Measurements from ENCODE around the gene MYH4. TPM values are rescaled to one million over a fixed set of nuclear protein-coding genes. Genes with fewer than 3 reads are reported as not detected.
A peak's percentile ranks its signal among the peaks of the same experiment; 100 is the strongest.

The MYH4 gene
- total RNA-seq (under 1 TPM in 1 of 4 donors, not detected in 3; 0.03 TPM), polyA plus RNA-seq (not detected)
- long read RNA-seq, donor 1 = 0 reads
- long read RNA-seq, donor 2 = 0 reads
- long read RNA-seq, donor 3 = 0 reads
- long read RNA-seq, donor 4 = 0 reads

DNA sequence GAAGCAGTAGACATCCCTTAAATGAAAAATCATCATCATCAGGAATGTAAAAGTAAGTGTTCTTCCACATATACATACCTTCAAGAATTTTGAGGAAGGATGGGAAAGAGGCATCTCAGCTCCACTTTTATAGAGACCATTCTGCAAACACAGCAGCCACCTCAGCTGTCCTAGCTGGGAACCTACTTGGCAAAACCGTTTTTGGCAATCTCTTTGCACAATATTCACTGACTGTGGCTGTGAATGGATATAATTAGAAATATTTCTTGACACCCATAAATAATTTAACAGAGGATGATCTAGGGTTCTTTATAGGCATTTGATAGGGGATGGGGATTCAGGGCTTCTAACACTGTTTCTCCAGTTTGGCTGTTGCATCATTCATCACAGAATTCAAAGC is at the start of gene MYH4:
TSS of gene MYH4 (minus strand) at position 101 of the 400 bp plus-strand sequence. CDS start 2,814 bp downstream, outside the sequence.
- intact Hi-C loops (cut with DNase I) = no loop called here
- DNase-seq = no peak
- whole genome bisulfite sequencing = 69% methylated on average over 1 of the region's 1 CpG
- Histone ChIP-seq H3K4me1 (ENCODE audit: control insufficient read depth, insufficient read depth, low read length) (no peaks in the 10 kb centered on the region), H3K4me3 (ENCODE audit: low read length) (no peak within 1 kb of the TSS), H3K27ac (ENCODE audit: low read length) (no peak within 1 kb of the TSS), H3K27me3 (ENCODE audit: control insufficient read depth, insufficient read depth) (no peaks in the 10 kb centered on the region), H3K9me3 (ENCODE audit: control insufficient read depth, low read length) (no peaks in the 10 kb centered on the region)
- ATAC-seq = no peak

DNA sequence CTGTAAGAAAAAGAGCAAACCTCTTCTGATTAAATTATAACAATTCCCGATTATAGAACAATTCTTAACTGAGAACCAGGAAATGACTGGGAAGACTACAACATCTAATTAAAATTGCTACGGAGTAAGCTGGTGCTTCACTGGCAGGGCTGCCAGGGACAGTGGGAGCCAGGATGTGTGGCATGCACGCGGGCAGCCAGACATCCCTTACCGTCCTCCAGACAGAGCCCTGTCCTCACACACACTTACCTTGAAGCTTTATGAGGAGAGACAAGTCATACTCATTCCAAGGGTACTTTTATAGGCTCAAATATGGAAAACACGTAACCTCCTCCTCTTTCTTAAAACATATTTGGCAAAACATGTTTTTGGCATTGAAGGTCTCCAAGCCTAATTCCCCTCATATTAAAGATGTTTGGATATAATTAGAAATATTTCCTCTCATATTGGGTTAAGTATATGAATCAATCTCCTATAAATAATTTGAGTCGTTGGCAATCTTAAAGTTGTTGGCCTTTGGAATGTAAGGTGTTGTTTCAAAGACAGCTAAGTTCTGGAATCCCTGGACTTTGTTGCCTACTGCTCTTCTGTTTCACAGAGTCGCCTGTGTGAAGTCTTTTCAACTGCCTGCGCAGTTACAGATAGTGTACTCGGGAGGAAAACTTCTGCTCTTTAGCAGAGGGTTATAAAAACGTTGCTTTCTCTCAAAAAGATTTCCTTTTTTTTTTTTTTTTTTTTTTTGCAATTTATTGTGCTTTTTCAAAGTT is 49.1 kb upstream of the MYH4 start, which contains the start of gene MYH1:
TSS of gene MYH1 (minus strand) at position 272 of the 767 bp plus-strand sequence. CDS start 1,900 bp downstream, outside the sequence.
- ATAC-seq (no peak), DNase-seq (no peak)
- no peak within 1 kb of the TSS for H3K4me3 ChIP-seq (ENCODE audit: low read length)
- H3K4me1 ChIP-seq (ENCODE audit: control insufficient read depth, insufficient read depth, low read length) = no peaks in the 10 kb centered on the region
- WGBS = 68% methylated on average over 11 of the region's 11 CpGs
- H3K9me3 ChIP-seq (ENCODE audit: control insufficient read depth, low read length) = no peaks in the 10 kb centered on the region
- intact Hi-C loops (cut with DNase I) = no loop called here
- no peak within 1 kb of the TSS for H3K27ac ChIP-seq (ENCODE audit: low read length)
- no peaks in the 10 kb centered on the region for H3K27me3 ChIP-seq (ENCODE audit: control insufficient read depth, insufficient read depth)

DNA sequence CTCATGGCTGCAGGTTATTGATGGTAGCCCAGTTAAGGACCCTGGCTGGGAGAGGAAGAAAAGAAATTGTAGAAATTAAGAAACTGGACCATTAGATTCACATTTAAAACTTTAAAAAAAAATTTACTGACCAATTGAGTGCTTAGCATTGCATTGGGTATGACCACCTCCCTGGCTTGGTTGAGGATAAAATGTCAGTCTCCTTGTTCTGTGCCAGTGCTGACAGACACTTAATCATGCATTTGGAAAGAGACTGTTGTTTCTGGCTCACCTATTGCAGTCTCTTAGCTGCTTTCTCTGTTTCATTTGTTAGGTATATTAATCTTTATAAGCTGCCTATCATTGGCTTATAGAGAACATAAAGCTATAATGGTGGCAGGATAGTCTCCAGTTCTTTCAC is 47.3 kb upstream of the MYH4 start:
- Histone ChIP-seq H3K4me3 (ENCODE audit: low read length) (no peak overlapping the region), H3K9me3 (ENCODE audit: control insufficient read depth, low read length) (no peaks in the 10 kb centered on the region), H3K27ac (ENCODE audit: low read length) (no peak overlapping the region), H3K27me3 (ENCODE audit: control insufficient read depth, insufficient read depth) (no peaks in the 10 kb centered on the region), H3K4me1 (ENCODE audit: control insufficient read depth, insufficient read depth, low read length) (no peaks in the 10 kb centered on the region)
- no peak for ATAC-seq
- no peak for DNase-seq
- intact Hi-C loops (cut with DNase I) = no loop called here

GRCh38 chr17:10516065-10516464 is 46.7 kb upstream of the MYH4 start:
- no peak overlapping the region for H3K4me3 ChIP-seq (ENCODE audit: low read length)
- DNase-seq = no peak

GRCh38 chr17:10513299-10514067 is 44.1 kb upstream of the MYH4 start:
- peak in 1 of 2 donors; percentile 55 for ATAC-seq
- no peak for DNase-seq
- Histone ChIP-seq H3K27me3 (ENCODE audit: control insufficient read depth, insufficient read depth) (no peaks in the 10 kb centered on the region), H3K9me3 (ENCODE audit: control insufficient read depth, low read length) (no peaks in the 10 kb centered on the region), H3K4me3 (ENCODE audit: low read length) (no peak overlapping the region), H3K27ac (ENCODE audit: low read length) (no peak overlapping the region), H3K4me1 (ENCODE audit: control insufficient read depth, insufficient read depth, low read length) (no peaks in the 10 kb centered on the region)
- intact Hi-C loops (cut with DNase I) = no loop called here
- WGBS = 52% methylated on average over 6 of the region's 6 CpGs

More at GRCh38 chr17:10516065-10516464, 46.7 kb upstream of the MYH4 start:
- no peak overlapping the region for H3K27ac ChIP-seq (ENCODE audit: low read length)
- no peak for ATAC-seq
- WGBS = 80% methylated on average over 7 of the region's 7 CpGs
- H3K9me3 ChIP-seq (ENCODE audit: control insufficient read depth, low read length) = no peaks in the 10 kb centered on the region
- H3K4me1 ChIP-seq (ENCODE audit: control insufficient read depth, insufficient read depth, low read length) = no peaks in the 10 kb centered on the region
- H3K27me3 ChIP-seq (ENCODE audit: control insufficient read depth, insufficient read depth) = no peaks in the 10 kb centered on the region
- intact Hi-C loops (cut with DNase I) = no loop called here

DNA sequence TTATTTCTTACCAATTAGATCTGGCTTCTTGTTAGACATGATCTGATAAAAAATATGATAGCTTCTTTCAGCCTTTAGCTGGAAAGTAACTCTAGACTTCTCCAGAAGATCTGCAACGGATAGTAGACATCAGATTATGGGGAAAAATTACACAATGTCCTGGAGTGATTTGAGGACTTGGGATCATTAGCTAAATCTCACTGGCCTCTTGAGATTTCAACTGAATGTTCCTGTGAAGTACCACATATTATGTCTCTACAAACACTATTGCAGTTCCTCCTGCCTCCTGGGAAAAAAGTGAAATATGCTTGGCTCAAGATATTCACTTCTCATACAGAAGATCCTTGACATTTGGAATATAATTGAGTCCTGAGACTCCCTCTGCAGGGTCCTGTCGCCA is 43.5 kb upstream of the MYH4 start:
- no peak for ATAC-seq

DNA sequence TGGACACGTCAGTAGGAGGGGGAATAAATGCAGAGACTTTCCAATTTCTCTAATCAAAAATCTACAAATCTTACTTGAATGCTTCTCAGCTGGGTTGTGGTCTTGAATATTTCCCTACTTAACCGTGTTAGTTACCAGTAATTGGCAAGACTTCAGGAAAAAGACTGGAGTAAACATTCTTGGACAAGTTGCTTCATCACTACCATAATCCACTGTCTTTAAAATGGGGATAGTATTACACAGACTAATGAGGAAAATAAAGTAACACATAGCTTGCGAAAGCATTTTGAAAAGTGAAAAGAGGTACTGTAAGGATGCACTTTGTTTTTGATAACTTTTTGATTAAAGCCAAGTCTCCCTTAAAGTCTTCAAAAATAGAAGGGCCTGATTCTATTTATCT is 30.6 kb upstream of the MYH4 start:
- Histone ChIP-seq H3K4me1 (ENCODE audit: control insufficient read depth, insufficient read depth, low read length) (no peaks in the 10 kb centered on the region), H3K9me3 (ENCODE audit: control insufficient read depth, low read length) (no peaks in the 10 kb centered on the region), H3K4me3 (ENCODE audit: low read length) (no peak overlapping the region), H3K27me3 (ENCODE audit: control insufficient read depth, insufficient read depth) (no peaks in the 10 kb centered on the region), H3K27ac (ENCODE audit: low read length) (no peak overlapping the region)
- ATAC-seq = no peak
- DNase-seq = no peak
- intact Hi-C loops (cut with DNase I) = no loop called here
- 70% methylated on average over 3 of the region's 3 CpGs for WGBS

More for the DNA sequence above, 43.5 kb upstream of the MYH4 start:
- Histone ChIP-seq H3K27me3 (ENCODE audit: control insufficient read depth, insufficient read depth) (no peaks in the 10 kb centered on the region), H3K4me3 (ENCODE audit: low read length) (no peak overlapping the region), H3K4me1 (ENCODE audit: control insufficient read depth, insufficient read depth, low read length) (no peaks in the 10 kb centered on the region), H3K27ac (ENCODE audit: low read length) (no peak overlapping the region), H3K9me3 (ENCODE audit: control insufficient read depth, low read length) (no peaks in the 10 kb centered on the region)
- DNase-seq = no peak
- WGBS = 58% methylated on average over 2 of the region's 2 CpGs
- intact Hi-C loops (cut with DNase I) = no loop called here

DNA sequence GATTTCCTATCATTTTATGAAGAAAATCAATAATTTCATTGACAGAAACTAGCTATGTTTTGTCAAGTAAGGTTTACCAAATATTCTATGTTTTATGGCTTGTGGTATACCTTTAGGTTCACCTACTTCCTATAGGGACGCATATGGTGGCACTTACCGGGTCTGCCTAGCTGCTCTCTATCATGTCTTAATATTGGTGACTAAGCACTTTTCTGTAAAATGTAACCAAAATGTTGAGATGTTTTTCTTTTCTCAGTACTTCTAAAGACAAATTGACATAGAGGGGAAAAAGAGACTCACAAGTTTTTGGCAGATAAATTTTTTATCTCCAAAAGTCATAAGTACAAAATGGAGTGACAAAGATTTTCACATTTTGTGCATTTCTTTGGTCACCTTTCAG is 22.6 kb upstream of the MYH4 start:
- Histone ChIP-seq H3K27me3 (ENCODE audit: control insufficient read depth, insufficient read depth) (no peaks in the 10 kb centered on the region), H3K4me1 (ENCODE audit: control insufficient read depth, insufficient read depth, low read length) (no peaks in the 10 kb centered on the region), H3K4me3 (ENCODE audit: low read length) (no peak overlapping the region), H3K27ac (ENCODE audit: low read length) (no peak overlapping the region), H3K9me3 (ENCODE audit: control insufficient read depth, low read length) (no peaks in the 10 kb centered on the region)
- DNase-seq (no peak), ATAC-seq (no peak)
- intact Hi-C loops (cut with DNase I) = no loop called here
- 89% methylated on average over 2 of the region's 2 CpGs for WGBS

- 54% methylated on average over 1 of the region's 1 CpG for WGBS
- no peak overlapping the region for H3K4me3 ChIP-seq (ENCODE audit: low read length)
- no peaks in the 10 kb centered on the region for H3K27me3 ChIP-seq (ENCODE audit: control insufficient read depth, insufficient read depth)
- intact Hi-C loops (cut with DNase I) = no loop called here
- ATAC-seq (no peak), DNase-seq (no peak)
- no peak overlapping the region for H3K27ac ChIP-seq (ENCODE audit: low read length)
- no peaks in the 10 kb centered on the region for H3K4me1 ChIP-seq (ENCODE audit: control insufficient read depth, insufficient read depth, low read length)
- no peaks in the 10 kb centered on the region for H3K9me3 ChIP-seq (ENCODE audit: control insufficient read depth, low read length)
Measured at GRCh38 chr17:10482252-10482651, 12.9 kb upstream of the MYH4 start.

GRCh38 chr17:10477701-10478100 is 8.3 kb upstream of the MYH4 start:
- no peaks in the 10 kb centered on the region for H3K4me1 ChIP-seq (ENCODE audit: control insufficient read depth, insufficient read depth, low read length)
- no peaks in the 10 kb centered on the region for H3K27me3 ChIP-seq (ENCODE audit: control insufficient read depth, insufficient read depth)
- intact Hi-C loops (cut with DNase I) = no loop called here
- H3K4me3 ChIP-seq (ENCODE audit: low read length) = no peak overlapping the region
- no peak for ATAC-seq
- WGBS = 37% methylated on average over 1 of the region's 1 CpG
- H3K27ac ChIP-seq (ENCODE audit: low read length) = no peak overlapping the region
- H3K9me3 ChIP-seq (ENCODE audit: control insufficient read depth, low read length) = no peaks in the 10 kb centered on the region
- no peak for DNase-seq

DNA sequence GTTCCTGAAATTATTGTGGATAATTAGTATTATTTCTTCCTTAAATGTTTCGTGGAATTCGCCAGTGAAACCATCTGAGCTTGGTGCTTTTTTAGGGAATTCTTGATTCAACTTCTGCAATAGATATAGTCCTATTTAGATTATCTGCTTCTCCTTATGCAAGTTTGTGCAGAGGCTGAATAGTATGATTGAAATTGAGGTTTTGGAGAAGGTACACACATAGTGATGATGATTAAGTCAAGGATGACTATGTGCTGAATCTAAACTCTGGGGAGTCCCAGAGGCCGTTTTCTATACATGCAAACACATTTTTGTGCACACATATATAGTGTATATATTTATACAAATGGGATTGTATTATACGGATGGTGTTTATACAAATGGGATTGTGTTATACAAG is 5.2 kb upstream of the MYH4 start:
- WGBS = 81% methylated on average over 4 of the region's 4 CpGs
- Histone ChIP-seq H3K4me1 (ENCODE audit: control insufficient read depth, insufficient read depth, low read length) (no peaks in the 10 kb centered on the region), H3K27ac (ENCODE audit: low read length) (no peak overlapping the region), H3K27me3 (ENCODE audit: control insufficient read depth, insufficient read depth) (no peaks in the 10 kb centered on the region), H3K9me3 (ENCODE audit: control insufficient read depth, low read length) (no peaks in the 10 kb centered on the region), H3K4me3 (ENCODE audit: low read length) (no peak overlapping the region)
- ATAC-seq (no peak), DNase-seq (no peak)
- intact Hi-C loops (cut with DNase I) = no loop called here
